Globus pallidus (tissue), 1 donor: ENCODE measurements around the gene PRR3.
"Not testable (repeated sequence)": the region's sequence is repeated elsewhere in the genome, so short reads cannot be mapped to it uniquely, and the experiment has no call there.

Source experiments
- DNase-seq: peaks from one replicate; pipeline ENCODE4 v3.0.0-alpha.2; 2015; ENCODE audit warnings: low spot score

PRR3 gene

DNA sequence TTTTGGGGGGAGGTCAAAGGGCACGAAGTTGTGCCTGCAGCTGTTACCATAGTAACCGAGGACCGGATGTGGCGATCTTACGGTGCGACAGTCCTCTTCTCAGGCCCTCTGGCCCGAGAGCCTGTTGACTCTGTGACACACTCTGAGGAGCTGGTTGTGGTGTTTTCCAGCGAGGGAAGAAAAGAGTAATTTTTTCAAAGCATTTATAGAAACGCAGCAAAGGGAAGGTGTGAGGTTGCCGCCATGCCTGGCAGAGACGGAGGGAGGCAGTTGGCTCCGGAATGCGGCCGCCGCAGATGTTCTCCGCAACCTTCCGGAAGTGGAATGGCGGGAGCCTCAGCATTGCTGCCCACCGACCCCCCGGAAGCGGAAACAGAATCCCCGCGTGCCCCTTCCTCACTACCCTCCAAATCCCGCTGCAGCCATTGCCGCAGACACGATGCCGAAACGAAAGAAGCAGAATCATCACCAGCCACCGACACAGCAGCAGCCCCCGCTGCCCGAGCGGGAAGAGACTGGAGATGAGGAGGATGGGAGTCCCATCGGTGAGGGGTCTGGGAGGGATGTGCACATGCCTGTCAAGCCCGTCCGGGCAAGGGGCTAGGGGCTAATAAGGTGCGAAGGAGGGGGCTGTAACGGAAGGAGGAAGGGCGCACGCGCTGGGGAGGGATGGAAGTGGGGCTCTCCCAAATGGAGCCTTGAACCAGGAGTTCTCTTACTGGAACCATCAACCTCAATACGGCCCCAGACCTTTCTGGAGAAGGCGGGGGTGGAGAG lies at the start of gene PRR3:
PRR3 (plus strand) TSS at position 390 of the 777 bp plus-strand sequence; CDS start at position 440, 50 bp downstream.
- peak; percentile 95 for DNase-seq

DNA sequence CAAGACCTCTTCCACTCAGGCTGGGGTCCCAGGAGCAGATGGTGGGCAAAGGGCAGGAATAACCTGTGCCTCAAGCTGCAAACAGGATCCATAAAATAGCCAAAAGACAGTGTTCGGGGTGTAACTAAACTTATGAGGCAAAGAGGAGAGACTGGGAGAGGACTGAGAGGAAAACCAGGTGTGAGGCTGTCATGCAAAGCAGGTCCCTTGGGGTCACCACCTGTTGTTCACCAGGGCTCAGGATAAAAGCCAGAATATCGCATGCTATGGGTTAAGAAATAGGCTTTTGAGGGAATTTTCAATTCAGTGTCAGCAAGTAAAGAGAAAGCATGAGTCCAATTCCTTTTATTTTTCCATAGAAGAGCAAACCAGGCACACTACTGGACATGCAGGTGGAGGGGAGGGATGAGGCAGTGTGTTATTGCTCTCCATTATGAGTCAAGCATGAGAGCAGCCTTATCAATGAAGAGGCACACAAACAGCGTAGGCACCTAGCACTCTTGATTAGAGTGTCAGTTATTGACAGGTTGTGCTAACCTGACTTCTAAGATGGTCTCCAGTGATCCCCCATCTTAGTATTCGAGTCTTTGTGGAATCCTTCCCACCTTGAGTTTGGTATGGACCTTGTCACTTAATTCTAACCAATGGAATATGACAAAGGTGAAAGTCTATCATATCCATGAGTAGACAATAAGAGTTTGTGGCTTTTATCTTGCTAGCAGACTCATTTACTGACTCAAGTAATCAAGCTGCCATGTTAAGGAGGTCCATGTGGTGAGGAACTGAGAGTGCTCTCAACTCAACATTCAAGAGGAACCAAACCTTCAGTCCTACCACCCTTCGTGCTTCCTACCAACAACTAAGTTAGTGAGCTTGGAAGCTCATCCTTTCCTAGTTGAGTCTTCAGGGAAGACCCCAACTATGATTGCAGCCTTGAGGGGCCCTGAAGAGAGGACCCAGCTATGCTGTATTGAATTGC lies 49.0 kb upstream of the PRR3 start:
- no peak for DNase-seq

DNA sequence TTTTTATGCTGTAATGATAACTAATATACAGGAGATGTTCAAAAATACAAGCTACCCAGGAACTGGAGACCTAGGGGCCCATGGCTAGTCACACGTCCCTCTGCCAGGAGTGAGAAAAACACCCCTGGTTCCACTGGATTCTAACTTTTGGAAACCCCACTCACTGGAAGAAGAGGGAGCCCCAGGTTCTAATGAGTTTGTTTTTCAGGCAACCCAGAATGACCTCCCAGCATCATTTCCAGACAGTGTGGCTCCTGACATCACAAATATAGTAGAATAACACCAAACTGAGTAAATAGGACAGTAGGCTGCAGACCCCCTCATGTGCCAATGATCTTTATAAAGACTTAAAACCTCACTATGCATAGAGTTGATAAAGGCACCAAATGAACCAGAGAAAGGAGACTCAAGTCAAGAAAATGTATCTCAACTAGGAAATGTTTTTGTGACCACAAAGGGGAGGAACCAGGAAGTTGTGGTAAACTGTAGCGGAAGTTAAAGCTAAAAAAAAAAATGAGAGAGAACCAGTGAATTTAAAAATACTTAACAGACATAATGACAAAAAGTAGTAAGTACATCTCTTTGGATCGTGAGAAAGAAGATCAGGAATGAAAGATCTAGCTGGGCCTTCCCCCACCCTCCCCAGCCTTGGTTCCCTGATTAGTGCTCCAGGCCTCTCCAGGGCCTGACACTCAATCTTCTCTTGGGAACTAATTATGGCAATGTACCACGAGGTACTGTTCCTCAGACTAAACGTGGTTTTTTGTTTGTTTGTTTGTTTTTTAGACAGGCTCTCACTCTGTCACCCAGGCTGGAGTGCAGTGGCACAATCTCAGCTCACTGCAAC lies 48.0 kb upstream of the PRR3 start:
- DNase-seq = no peak

GRCh38 chr6:30510419-30511168 lies 46.5 kb upstream of the PRR3 start:
- DNase-seq = no peak

DNA sequence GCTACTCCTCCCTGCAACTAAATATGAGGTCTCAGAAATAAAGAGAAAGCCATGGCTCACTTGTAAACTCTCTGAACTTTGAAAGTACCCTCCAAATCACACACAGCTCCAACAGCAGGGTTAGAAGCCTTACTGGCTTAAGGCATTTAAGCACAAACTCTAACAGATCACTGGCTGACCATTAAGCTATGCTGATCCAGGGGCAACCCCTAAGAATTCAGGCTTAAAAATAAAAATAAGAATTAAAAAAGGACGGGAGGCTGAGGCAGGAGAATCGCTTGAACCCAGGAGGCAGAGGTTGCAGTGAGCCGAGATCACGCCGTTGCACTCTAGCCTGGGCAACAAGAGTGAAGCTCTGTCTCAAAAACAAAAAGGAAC lies 45.9 kb upstream of the PRR3 start:
- no peak for DNase-seq

DNA sequence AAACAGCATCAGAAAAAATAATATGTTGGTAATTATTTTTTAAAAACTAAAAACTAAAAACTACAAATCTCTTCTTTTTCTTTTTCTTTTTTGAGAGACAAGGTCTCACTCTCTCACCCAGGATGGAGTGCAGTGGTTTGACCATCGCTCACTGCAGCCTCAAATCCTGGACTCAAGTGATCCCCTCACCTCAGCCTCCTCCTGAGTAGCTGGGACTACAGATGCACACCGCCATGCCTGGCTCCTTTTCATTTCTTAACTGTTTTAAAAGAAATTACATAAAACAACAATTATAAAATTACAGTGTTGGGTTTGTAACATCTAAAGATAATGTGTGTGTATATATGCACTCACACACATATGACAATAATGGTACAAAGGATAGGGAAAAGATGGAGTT lies 43.6 kb upstream of the PRR3 start:
- no peak for DNase-seq

GRCh38 chr6:30515106-30515505 lies 42.0 kb upstream of the PRR3 start:
- no peak for DNase-seq

DNA sequence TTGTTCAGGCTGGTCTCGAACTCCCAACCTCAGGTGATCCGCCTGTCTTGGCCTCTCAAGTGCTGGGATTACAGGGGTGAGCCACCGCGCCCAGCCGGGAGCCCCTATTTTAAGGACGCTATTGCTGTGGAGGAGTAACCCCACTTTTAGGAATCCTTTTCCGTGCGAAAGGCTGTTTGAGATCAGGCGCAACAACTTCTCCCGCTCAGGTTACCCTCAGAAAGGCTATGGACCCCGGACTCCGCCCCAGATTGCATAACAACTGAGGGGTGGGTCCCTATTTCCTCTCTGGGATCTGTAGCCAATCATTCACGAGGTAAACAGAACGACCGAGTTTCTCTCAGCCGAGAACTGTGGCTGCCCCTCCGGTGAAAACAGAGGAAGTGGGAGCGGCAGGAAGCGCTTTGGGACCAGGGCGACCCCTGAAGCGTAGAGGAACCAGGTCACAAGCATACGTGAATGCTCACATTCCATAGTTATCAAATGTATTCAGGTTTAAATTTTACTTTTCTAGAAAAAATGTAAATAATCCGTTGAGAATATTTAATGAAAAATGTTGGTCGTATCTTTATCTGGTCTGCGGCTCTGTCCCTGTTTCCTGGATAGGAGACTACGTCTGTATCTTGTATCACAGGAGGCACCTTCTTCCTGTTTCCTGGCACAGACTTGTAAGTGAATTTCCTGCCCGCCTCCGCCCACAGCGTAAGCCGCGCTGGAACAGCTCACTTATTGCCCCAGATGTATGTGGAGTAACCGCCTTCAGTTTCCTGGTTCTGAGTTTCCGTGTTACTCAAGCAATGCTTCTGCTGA lies 40.9 kb upstream of the PRR3 start:
- DNase-seq = peak; percentile 70

GRCh38 chr6:30516754-30517076 lies 40.4 kb upstream of the PRR3 start:
- DNase-seq = not testable (repeated sequence)

DNA sequence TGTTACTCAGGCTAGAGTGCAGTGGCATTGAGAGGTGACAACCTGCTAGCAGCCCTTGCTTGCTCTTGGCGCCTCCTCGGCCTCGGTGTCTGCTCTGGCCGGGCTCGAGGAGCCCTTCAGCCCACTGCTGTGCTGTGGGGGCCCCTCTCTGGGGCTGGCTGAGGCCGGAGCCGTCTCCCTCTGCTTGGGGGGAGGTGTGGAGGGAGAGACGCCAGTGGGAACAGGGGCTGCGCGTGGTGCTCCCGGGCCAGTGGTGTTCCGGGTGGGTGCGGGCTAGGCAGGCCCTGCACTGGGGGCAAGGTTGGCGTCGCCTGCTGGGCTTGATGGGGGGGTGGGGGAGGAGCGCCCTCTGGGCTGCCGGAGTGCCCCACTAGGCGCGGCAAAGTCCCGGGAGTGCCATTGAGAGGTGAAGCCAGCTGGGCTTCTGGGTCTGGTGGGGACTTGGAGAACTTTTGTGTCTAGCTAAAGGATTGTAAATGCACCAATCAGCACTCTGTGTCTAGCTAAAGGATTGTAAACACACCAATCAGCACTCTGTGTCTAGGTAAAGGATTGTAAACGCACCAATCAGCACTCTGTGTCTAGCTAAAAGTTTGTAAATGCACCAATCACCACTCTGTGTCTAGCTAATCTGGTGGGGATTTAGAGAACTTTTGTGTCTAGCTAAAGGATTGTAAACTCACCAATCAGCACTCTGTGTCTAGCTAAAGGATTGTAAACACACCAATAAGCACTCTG lies 39.2 kb upstream of the PRR3 start:
- not testable (repeated sequence) for DNase-seq

- DNase-seq = not testable (repeated sequence)
Observed at GRCh38 chr6:30518505-30519145, 38.5 kb upstream of the PRR3 start.

GRCh38 chr6:30520522-30520921 lies 36.6 kb upstream of the PRR3 start:
- DNase-seq = no peak

- DNase-seq = not testable (repeated sequence)
Observed at GRCh38 chr6:30521082-30521481, 36.0 kb upstream of the PRR3 start.

- DNase-seq = not testable (repeated sequence)
Observed at GRCh38 chr6:30521952-30522351, 35.1 kb upstream of the PRR3 start.

GRCh38 chr6:30526444-30526843 lies 30.7 kb upstream of the PRR3 start:
- not testable (repeated sequence) for DNase-seq

DNA sequence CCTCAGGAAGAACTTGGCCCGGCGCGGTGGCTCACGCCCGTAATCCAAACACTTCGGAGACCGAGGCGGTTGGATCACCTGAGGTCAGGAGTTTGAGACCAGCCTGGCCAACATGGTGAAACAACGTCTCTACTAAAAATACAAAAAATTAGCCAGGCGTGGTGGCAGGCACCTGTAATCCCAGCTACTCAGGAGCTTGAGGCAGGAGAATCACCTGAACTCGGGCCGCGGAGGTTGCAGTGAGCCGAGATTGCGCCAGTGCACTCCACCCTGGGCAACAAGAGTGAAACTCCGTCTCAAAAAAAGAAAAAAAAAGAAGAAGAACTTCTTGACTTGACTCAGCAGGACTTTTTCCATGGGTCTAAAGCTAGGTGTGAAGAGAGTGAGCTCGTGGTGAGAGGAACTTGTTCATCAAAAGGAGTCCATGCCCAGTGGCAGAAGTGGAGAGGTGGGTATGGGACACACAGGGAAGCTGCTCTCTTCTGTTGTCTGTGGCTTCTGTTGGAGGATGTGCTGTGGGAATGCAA lies 27.7 kb upstream of the PRR3 start:
- DNase-seq = not testable (repeated sequence)

DNA sequence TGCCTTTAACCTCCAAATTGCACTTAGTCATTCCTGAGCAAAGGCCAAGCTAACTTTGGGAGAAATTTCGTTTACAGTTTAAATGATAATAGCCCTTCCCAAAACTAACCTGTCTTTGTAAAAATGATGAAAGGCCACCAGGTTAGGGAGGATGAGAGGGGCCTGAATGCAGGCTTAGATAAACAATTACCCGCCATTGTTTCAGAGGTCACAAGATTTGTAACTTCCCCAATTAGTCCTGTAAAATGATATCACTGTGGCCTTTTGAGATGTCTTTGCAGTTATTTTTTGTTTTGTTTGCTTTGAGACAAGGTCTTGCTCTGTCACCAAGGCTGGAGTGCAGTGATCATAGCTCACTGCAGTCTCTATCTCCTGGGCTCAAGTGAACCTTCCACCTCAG lies 27.1 kb upstream of the PRR3 start:
- no peak for DNase-seq

GRCh38 chr6:30533460-30534294 lies 23.4 kb upstream of the PRR3 start:
- DNase-seq = no peak
